BE2C (cell line): ENCODE results near the gene P2RY14.
A peak's percentile ranks its signal among the peaks of the same experiment; 100 is the strongest.

ENCODE experiments used
- DNase-seq: peaks from one replicate; pipeline ENCODE4 v3.0.0-alpha.2; 2020
- H3K27me3 ChIP-seq: fragments of 250-450 bp; sonication (Bioruptor Pico); 2 replicates; pipeline ENCODE4 v1.5.1; 2020; ENCODE audit warnings: mild to moderate bottlenecking
- H3K36me3 ChIP-seq: fragments of 250-450 bp; sonication (Bioruptor Pico); 2 replicates; pipeline ENCODE4 v1.5.1; 2020; ENCODE audit warnings: mild to moderate bottlenecking
- H3K4me1 ChIP-seq: fragments of 250-450 bp; sonication (Bioruptor Pico); 2 replicates; pipeline ENCODE4 v1.5.1; 2020
- H3K4me3 ChIP-seq: 2 replicates; pipeline ENCODE4 v1.5.1; 2011; ENCODE audit warnings: low read depth, low read length
- H3K9me3 ChIP-seq: fragments of 250-450 bp; sonication (Bioruptor Pico); 2 replicates; pipeline ENCODE4 v1.5.1; 2020
- CTCF ChIP-seq: IDR thresholded peaks from 2 replicates; pipeline ENCODE4 v1.5.1; 2012; ENCODE audit warnings: mild to moderate bottlenecking, low read depth, low read length

P2RY14 gene

DNA sequence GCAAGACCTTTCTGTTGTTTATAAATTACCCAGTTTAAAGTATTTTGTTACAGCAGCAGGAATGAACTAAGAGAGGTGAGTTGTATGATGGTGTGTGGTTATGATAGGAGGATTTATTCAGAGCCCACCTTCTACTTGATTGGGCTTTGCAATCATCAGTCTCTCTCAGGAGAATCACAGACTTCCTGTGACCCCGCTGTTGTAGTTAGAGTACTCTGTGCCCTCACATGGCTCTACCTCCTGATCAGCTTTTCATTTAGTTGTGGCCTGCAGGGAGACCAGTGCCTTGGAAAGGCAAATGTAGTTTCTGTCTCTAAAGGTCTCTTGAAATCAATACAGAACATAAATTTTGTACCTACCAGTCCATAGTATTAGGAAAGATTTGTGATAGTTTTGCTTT is 7.6 kb upstream of the P2RY14 start:
- Histone ChIP-seq H3K4me1 (peaks cover 5% of the 10 kb centered on the region; the same call in 1 of the 2 replicates), H3K36me3 (no peaks in the 10 kb centered on the region), H3K9me3 (no peaks in the 10 kb centered on the region), H3K4me3 (no peak overlapping the region), H3K27me3 (no peaks in the 10 kb centered on the region)
- TF ChIP-seq CTCF, result no peak
- DNase-seq, result no peak

- peaks cover 5% of the 10 kb centered on the region; the same call in 1 of the 2 replicates for H3K4me1 ChIP-seq
- H3K4me3 ChIP-seq, result no peak overlapping the region
- H3K9me3 ChIP-seq, result no peaks in the 10 kb centered on the region
- TF ChIP-seq CTCF, result no peak
- H3K27me3 ChIP-seq, result no peaks in the 10 kb centered on the region
- H3K36me3 ChIP-seq, result no peaks in the 10 kb centered on the region
- no peak for DNase-seq
Observed at GRCh38 chr3:151283907-151284461, 5.6 kb upstream of the P2RY14 start.

DNA sequence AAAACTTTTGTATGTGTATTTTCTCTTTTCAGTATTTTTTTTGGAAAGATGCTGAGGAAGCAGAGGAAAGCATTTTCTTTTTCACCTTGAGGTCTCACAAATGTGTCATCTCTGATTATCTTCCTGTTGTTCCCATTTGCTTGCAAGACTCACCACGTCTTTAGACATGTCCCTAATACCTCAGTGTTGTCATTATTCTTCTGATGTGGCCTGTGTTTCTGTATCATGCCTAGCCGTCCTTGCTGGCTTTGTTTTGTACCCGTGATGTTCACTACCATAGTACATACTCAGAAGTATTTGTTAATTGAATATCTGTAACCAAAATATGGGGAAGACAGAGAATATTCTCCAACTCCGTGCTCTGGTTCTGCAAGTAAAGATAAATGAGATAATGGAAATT is 5.0 kb upstream of the P2RY14 start:
- H3K4me1 ChIP-seq, result peaks cover 5% of the 10 kb centered on the region; the same call in 1 of the 2 replicates
- no peak for TF ChIP-seq CTCF
- no peak overlapping the region for H3K4me3 ChIP-seq
- H3K36me3 ChIP-seq, result no peaks in the 10 kb centered on the region
- DNase-seq, result no peak
- H3K27me3 ChIP-seq, result no peaks in the 10 kb centered on the region
- no peaks in the 10 kb centered on the region for H3K9me3 ChIP-seq

GRCh38 chr3:151282921-151283320 is 4.6 kb upstream of the P2RY14 start:
- TF ChIP-seq CTCF, result peak; percentile 65
- no peak for DNase-seq
- Histone ChIP-seq H3K4me3 (no peak overlapping the region), H3K4me1 (peaks cover 5% of the 10 kb centered on the region; the same call in 1 of the 2 replicates), H3K36me3 (no peaks in the 10 kb centered on the region), H3K9me3 (no peaks in the 10 kb centered on the region), H3K27me3 (no peaks in the 10 kb centered on the region)

GRCh38 chr3:151281671-151282324 is 3.5 kb upstream of the P2RY14 start:
- Histone ChIP-seq H3K9me3 (no peaks in the 10 kb centered on the region), H3K36me3 (no peaks in the 10 kb centered on the region), H3K4me1 (peaks cover 5% of the 10 kb centered on the region; the same call in 1 of the 2 replicates), H3K27me3 (no peaks in the 10 kb centered on the region), H3K4me3 (no peak overlapping the region)
- TF ChIP-seq CTCF, result no peak
- no peak for DNase-seq

DNA sequence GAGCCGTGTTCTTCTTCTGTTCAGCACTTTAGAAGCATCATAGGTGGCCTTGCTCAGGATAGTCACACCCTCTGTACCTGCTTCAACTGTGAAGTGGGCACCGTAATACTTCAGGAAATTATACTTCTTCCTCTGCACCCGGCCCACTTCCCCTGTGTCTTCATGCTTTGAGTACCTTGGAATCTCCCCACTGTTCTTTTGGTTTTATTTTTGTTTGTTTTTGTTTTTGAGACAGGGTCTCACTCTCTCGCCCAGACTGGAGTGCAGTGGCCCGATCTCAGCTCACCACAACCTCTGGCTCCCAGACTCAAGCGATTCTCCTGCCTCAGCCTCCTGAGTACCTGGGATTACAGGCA is 1.7 kb downstream of the P2RY14 start:
- Histone ChIP-seq H3K4me1 (no peaks in the 10 kb centered on the region; the same call in 1 of the 2 replicates), H3K9me3 (no peaks in the 10 kb centered on the region), H3K27me3 (no peaks in the 10 kb centered on the region), H3K4me3 (no peak overlapping the region), H3K36me3 (no peaks in the 10 kb centered on the region)
- DNase-seq, result no peak
- TF ChIP-seq CTCF, result no peak
